ENCODE measurements around the gene CD58. TPM values are rescaled to one million over a fixed set of nuclear protein-coding genes. Genes with fewer than 3 reads are reported as not detected.

CD58 gene
- total and polyA plus RNA-seq, 9 of the 15 experiments (the other 6 are each of a cell fraction or from before 2014, with no cell fraction given), result 18.1 to 113 (median 37.4) TPM

DNA sequence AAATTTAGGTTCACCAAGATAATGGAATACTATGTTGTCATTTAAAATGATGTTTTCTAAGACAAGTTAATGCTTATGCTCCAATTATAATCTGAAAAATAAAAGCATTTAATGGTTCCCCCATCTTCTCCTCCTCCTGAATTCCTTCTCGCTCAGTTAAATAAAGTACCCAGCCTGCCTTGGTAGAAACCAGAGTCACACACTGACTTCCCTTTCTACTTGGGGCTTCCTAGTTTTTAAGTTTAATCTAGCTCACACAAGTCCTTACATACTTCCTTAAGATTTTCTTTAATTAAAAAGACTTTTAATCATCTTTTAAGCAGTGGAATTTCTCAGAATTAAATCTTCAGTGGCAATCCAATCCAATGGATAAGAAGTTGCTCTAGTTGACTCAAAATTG is 32.9 kb downstream of the CD58 start (continued):
- TF ChIP-seq, protein P1, sequence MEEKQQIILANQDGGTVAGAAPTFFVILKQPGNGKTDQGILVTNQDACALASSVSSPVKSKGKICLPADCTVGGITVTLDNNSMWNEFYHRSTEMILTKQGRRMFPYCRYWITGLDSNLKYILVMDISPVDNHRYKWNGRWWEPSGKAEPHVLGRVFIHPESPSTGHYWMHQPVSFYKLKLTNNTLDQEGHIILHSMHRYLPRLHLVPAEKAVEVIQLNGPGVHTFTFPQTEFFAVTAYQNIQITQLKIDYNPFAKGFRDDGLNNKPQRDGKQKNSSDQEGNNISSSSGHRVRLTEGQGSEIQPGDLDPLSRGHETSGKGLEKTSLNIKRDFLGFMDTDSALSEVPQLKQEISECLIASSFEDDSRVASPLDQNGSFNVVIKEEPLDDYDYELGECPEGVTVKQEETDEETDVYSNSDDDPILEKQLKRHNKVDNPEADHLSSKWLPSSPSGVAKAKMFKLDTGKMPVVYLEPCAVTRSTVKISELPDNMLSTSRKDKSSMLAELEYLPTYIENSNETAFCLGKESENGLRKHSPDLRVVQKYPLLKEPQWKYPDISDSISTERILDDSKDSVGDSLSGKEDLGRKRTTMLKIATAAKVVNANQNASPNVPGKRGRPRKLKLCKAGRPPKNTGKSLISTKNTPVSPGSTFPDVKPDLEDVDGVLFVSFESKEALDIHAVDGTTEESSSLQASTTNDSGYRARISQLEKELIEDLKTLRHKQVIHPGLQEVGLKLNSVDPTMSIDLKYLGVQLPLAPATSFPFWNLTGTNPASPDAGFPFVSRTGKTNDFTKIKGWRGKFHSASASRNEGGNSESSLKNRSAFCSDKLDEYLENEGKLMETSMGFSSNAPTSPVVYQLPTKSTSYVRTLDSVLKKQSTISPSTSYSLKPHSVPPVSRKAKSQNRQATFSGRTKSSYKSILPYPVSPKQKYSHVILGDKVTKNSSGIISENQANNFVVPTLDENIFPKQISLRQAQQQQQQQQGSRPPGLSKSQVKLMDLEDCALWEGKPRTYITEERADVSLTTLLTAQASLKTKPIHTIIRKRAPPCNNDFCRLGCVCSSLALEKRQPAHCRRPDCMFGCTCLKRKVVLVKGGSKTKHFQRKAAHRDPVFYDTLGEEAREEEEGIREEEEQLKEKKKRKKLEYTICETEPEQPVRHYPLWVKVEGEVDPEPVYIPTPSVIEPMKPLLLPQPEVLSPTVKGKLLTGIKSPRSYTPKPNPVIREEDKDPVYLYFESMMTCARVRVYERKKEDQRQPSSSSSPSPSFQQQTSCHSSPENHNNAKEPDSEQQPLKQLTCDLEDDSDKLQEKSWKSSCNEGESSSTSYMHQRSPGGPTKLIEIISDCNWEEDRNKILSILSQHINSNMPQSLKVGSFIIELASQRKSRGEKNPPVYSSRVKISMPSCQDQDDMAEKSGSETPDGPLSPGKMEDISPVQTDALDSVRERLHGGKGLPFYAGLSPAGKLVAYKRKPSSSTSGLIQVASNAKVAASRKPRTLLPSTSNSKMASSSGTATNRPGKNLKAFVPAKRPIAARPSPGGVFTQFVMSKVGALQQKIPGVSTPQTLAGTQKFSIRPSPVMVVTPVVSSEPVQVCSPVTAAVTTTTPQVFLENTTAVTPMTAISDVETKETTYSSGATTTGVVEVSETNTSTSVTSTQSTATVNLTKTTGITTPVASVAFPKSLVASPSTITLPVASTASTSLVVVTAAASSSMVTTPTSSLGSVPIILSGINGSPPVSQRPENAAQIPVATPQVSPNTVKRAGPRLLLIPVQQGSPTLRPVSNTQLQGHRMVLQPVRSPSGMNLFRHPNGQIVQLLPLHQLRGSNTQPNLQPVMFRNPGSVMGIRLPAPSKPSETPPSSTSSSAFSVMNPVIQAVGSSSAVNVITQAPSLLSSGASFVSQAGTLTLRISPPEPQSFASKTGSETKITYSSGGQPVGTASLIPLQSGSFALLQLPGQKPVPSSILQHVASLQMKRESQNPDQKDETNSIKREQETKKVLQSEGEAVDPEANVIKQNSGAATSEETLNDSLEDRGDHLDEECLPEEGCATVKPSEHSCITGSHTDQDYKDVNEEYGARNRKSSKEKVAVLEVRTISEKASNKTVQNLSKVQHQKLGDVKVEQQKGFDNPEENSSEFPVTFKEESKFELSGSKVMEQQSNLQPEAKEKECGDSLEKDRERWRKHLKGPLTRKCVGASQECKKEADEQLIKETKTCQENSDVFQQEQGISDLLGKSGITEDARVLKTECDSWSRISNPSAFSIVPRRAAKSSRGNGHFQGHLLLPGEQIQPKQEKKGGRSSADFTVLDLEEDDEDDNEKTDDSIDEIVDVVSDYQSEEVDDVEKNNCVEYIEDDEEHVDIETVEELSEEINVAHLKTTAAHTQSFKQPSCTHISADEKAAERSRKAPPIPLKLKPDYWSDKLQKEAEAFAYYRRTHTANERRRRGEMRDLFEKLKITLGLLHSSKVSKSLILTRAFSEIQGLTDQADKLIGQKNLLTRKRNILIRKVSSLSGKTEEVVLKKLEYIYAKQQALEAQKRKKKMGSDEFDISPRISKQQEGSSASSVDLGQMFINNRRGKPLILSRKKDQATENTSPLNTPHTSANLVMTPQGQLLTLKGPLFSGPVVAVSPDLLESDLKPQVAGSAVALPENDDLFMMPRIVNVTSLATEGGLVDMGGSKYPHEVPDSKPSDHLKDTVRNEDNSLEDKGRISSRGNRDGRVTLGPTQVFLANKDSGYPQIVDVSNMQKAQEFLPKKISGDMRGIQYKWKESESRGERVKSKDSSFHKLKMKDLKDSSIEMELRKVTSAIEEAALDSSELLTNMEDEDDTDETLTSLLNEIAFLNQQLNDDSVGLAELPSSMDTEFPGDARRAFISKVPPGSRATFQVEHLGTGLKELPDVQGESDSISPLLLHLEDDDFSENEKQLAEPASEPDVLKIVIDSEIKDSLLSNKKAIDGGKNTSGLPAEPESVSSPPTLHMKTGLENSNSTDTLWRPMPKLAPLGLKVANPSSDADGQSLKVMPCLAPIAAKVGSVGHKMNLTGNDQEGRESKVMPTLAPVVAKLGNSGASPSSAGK (IDR thresholded peaks at IDR 0.05), result no peak
- TF ChIP-seq DPF2 (IDR thresholded peaks at IDR 0.05) (no peak), ZNF12 (CRISPR knock-in tag; IDR thresholded peaks at IDR 0.05) (no peak), TRIM24 (IDR thresholded peaks at IDR 0.05) (no peak), MCM7 (IDR thresholded peaks at IDR 0.05) (no peak), RHOXF2B (CRISPR knock-in tag; conservative IDR thresholded peaks at IDR 0.05) (no peak), PTRF (tag; IDR thresholded peaks at IDR 0.05) (no peak), GATAD2A (IDR thresholded peaks at IDR 0.05) (no peak), RAD21 (CRISPR knock-in tag; conservative IDR thresholded peaks at IDR 0.05 in 1 of 2, IDR thresholded peaks at IDR 0.05 in 1 of 2) (no peak), ETV5 (CRISPR knock-in tag; IDR thresholded peaks at IDR 0.05; ENCODE audit: low read depth) (no peak), FOXJ2 (tag; IDR thresholded peaks at IDR 0.05) (no peak), YY1 (IDR thresholded peaks at IDR 0.05; ENCODE audit: borderline replicate concordance in 1 of 3, control insufficient read depth in 1 of 3, extremely low read depth in 1 of 3, insufficient read depth in 3 of 3, insufficient read length in 1 of 3, insufficient replicate concordance in 2 of 3, low read depth in 1 of 3, low read length in 2 of 3) (no peak), SUPT5H (IDR thresholded peaks at IDR 0.05) (no peak)
- TF ChIP-seq, protein P2, sequence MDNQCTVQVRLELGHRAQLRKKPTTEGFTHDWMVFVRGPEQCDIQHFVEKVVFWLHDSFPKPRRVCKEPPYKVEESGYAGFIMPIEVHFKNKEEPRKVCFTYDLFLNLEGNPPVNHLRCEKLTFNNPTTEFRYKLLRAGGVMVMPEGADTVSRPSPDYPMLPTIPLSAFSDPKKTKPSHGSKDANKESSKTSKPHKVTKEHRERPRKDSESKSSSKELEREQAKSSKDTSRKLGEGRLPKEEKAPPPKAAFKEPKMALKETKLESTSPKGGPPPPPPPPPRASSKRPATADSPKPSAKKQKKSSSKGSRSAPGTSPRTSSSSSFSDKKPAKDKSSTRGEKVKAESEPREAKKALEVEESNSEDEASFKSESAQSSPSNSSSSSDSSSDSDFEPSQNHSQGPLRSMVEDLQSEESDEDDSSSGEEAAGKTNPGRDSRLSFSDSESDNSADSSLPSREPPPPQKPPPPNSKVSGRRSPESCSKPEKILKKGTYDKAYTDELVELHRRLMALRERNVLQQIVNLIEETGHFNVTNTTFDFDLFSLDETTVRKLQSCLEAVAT (IDR thresholded peaks at IDR 0.05), result no peak
- TF ChIP-seq, protein P3, sequence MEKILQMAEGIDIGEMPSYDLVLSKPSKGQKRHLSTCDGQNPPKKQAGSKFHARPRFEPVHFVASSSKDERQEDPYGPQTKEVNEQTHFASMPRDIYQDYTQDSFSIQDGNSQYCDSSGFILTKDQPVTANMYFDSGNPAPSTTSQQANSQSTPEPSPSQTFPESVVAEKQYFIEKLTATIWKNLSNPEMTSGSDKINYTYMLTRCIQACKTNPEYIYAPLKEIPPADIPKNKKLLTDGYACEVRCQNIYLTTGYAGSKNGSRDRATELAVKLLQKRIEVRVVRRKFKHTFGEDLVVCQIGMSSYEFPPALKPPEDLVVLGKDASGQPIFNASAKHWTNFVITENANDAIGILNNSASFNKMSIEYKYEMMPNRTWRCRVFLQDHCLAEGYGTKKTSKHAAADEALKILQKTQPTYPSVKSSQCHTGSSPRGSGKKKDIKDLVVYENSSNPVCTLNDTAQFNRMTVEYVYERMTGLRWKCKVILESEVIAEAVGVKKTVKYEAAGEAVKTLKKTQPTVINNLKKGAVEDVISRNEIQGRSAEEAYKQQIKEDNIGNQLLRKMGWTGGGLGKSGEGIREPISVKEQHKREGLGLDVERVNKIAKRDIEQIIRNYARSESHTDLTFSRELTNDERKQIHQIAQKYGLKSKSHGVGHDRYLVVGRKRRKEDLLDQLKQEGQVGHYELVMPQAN (IDR thresholded peaks at IDR 0.05; ENCODE audit: borderline replicate concordance), result no peak
